Left renal cortex interstitium (tissue), 4 donors: Measurements from ENCODE around the gene SELENOM. TPM values are rescaled to one million over a fixed set of nuclear protein-coding genes. Genes with fewer than 3 reads are reported as not detected.
"Not testable (repeated sequence)": the region's sequence is repeated elsewhere in the genome, so short reads cannot be mapped to it uniquely, and the experiment has no call there.

Experiments used
- DNase-seq, 4 donors: peaks; one replicate each; pipeline ENCODE4 v3.0.0-alpha.2; 2013; ENCODE audit warnings: low read depth in 4 of 4, low spot score in 2 of 4, missing footprints in 1 of 4
- polyA plus RNA-seq, 4 donors: library from polyadenylated mRNA; unstranded; fragments of 120-200 nt; gene quantifications; one replicate each; pipeline ENCODE4 v1.2.1, GENCODE V29; 2013; ENCODE audit not compliant: insufficient read length in 4 of 4

The SELENOM gene
- polyA plus RNA-seq, 4 donors = 8.6 to 23.9 (median 10.3) TPM

- DNase-seq = peak; percentile 90 to 94 (median 93)
These were observed 26.3 kb downstream of the SELENOM start, which contains the start of gene SMTN for GRCh38 chr22:31080848-31081649. SMTN (plus strand) TSS chr22:31081318; CDS start chr22:31083259, 1,941 bp downstream.

GRCh38 chr22:31080164-31080847 is 27.1 kb downstream of the SELENOM start:
- no peak for DNase-seq

GRCh38 chr22:31079095-31079642 is 28.2 kb downstream of the SELENOM start:
- DNase-seq = no peak

DNA sequence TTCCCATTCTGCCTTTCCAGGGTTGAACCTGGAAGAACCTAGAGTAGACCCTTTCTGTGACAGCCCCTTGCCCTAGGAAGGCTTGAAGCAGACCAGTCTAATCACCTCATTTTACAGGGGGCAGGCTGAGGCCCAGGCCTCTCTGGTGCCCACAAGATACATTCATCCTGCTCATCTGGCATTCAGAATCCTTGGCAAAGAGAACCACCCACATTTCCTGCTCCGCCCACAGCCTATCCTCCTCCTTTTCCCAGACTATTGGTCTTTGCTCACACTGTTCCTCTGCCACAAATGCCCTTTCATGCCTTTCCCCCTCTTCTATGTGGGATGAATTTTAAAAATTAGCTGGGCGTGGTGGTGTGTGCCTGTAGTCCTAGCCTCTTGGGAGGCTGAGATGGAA is 29.0 kb downstream of the SELENOM start:
- DNase-seq = not testable (repeated sequence)

- DNase-seq = no peak
These were observed 29.7 kb downstream of the SELENOM start for GRCh38 chr22:31077681-31078080.

DNA sequence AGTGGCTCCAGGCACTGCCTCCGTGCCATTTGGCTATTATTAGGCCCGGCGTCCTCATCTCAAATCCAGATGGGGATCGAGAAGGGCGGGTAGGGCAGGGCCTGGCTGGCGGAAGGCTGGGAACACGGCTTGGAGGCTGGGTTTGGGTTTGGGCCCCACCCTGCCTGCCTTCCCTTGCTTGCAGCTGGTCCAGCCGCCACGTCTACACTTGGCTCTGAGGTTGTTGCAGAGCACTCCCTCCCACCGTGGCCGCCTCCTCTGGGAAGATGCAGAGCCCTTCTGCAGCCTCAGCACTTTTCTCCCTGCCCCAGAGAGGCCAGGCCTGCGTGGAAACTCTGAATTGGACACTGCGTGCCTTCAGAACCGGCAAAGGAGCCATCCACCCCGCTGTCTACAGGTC is 31.4 kb downstream of the SELENOM start:
- no peak for DNase-seq

DNA sequence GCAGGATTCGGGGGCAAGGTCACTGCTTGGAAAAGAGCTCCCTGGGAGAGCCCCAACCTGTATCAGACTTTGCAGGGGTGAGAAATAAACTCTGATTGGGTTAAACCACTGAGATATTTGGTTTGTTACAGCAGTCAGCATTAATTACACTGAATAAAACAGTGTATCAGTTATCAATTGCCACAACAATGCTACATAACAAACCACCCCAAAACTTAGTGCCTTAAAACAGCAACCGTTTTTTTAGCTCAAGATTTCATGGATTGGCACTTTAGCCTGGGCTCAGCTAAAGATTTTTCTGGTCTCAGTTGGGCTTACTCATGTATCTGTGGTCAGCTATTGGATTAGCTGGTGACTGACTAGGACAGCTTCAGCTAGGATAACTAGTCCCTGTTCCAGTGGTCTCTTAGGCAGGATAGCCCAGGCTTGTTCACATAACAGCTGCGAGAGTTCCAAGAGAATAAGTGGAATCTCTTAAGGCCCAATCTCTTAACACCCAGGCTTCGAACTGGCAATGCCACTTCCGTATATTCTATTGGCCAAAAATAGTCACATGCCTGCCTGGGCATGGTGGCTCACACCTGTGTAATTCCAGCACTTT is 33.7 kb downstream of the SELENOM start:
- DNase-seq = not testable (repeated sequence)

- DNase-seq = not testable (repeated sequence)
These were observed 34.2 kb downstream of the SELENOM start for GRCh38 chr22:31073125-31073524.

DNA sequence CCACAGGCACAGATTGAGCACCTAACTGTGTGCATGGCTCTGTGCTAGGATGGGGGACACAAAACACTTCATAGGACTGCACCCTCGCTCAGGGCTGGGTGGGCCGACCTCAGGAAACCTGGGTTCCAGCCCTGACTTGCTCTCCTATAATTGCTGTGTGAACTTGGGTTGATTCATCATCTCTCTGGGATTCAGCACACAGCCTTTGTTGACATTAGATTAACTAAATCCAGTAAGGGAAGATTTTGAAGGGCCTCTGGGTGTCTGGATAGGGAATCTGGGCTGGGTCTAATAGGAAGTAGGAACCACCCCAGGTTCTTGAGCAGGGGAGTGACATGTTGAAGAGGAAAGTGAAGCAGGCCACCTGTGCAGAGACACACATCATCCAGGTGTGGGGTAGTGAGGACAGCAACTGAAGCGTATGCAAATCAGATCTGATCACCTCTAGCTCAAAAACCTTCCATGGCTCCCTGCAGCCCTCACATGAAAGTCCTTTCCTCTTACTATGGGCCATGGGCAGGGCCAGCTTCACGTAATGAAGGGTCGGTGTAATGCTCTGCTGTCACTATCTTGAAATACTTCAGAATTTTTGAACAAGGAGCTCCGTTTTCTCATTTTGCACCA is 37.6 kb downstream of the SELENOM start:
- not testable (repeated sequence) for DNase-seq

DNA sequence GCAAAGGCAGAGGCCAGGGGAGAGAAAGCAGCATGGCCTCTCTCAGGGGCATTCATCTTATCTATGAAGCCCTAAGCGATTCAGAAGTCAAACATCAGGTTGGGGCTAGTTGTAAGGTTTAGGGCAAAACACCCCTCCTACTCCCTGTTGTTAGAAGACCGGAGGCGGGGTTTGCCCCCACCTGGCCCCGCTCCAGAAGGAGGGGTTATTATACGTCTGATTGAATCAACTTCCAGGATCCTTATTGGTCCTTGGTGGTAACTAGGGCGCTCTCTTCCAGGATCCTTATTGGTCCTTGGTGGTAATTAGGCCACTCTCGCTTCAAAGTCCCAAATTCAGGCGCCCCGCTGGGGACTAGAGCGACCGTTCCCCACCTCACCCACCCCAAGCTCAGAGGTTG is 38.4 kb downstream of the SELENOM start:
- DNase-seq = no peak

- DNase-seq = no peak
These were observed 43.0 kb downstream of the SELENOM start for GRCh38 chr22:31064369-31064768.

DNA sequence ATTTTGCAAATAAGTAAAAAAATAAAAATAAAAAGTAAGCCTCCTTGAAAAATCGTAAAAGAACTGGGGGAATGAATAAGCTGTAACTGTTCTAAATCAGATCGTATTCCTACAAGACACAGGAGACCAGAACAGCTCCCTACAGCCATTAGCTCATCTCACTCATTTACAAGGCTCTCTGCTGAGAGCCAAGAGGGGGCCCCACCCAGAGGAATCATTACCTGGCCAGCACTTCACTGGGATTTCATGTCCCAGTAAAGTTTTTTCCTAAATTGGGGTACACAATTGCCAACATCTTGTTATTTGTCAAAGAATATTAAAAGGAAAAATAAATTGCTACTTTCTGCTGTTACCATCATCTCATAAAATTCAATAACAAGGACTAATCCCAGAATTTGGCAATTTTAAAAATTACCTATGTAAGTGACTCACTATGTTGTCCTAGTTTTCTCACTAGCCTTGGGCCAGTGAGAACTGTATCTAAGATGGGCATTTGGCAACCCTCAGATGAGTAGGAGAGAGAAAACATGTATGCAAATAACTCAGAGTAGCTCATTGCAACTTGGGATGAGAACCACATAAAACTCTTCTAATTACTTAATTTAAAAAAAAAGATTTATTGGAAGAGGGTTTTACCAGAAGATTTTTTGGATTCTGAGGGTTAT is 44.7 kb downstream of the SELENOM start:
- no peak for DNase-seq

- not testable (repeated sequence) for DNase-seq
These were observed 47.7 kb downstream of the SELENOM start for GRCh38 chr22:31059663-31060062.

GRCh38 chr22:31056986-31057599 is 50.3 kb downstream of the SELENOM start:
- DNase-seq = no peak

DNA sequence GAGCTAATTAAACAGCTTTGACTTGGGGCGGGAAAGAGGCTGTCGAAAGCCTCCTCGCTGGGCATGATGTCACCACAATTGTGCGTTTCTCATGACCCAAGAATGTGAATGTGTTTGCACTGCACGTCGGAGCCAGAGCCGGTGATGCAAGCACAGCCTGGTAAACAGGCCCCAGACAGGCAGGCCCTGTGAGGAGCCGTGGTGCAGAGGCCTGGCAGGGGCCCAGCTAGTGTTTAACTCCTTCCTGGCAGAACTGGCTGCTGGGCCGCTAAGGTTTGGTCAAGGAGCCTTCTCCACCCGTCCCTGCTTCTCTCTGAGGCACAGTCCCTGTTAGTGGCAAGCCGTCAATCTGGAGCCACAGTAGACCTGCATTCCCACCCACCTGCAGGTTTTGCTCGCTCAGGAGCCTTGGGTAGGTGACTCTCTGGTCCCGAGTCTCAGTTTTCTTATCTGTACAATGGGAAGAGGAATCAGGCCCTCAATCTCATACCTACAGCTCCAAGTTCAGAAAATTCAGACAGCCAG is 51.7 kb downstream of the SELENOM start:
- peak in 1 of 4 donors; percentile 75 for DNase-seq

DNA sequence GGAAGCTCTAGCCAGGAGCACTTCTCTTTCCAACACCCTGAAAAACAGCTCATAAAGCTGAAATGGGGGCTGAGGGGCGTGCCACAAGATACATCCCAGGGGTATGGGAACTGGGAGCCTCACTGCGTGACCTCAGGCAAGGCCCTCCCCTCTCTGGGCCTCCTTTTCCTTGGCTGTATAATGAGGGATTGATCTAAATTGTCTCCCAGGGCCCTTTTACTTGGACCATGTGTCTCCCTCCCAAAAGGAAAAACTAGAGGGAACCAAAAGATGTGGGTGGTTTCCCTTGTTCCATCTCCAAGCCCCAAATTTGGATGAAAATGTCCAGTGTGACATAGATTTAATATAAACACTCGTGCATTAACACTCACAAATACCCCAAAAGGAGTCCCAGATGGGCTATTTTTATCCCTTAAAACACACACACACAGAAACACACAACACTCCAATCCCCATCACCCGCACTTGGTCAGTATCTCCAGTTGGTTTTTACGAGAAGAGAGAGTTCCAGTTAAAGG is 52.2 kb downstream of the SELENOM start:
- DNase-seq = no peak
